Mucosa of rectum (tissue), 2 donors: ENCODE results near the gene EPHB4.
"Not testable (repeated sequence)": the region's sequence is repeated elsewhere in the genome, so short reads cannot be mapped to it uniquely, and the experiment has no call there.

Source experiments
- H3K27ac ChIP-seq, 2 donors: one replicate each; pipeline ENCODE4 v1.7.0; 2013; ENCODE audit warnings: inconsistent platforms in 2 of 2, low read depth in 2 of 2, low read length in 2 of 2
- H3K27me3 ChIP-seq, 2 donors: one replicate each; pipeline ENCODE4 v1.7.0; 2013; ENCODE audit warnings: low read length in 2 of 2; ENCODE audit not compliant: control insufficient read depth in 2 of 2, insufficient read depth in 2 of 2
- H3K36me3 ChIP-seq, 2 donors: one replicate each; pipeline ENCODE4 v1.7.0; 2013; ENCODE audit warnings: low read length in 2 of 2; ENCODE audit not compliant: control insufficient read depth in 2 of 2, insufficient read depth in 2 of 2
- H3K4me1 ChIP-seq, 2 donors: one replicate each; pipeline ENCODE4 v1.7.0; 2013; ENCODE audit warnings: low read length in 2 of 2, mild to moderate bottlenecking in 1 of 2; ENCODE audit not compliant: control insufficient read depth in 2 of 2, insufficient read depth in 2 of 2
- H3K4me3 ChIP-seq, 2 donors: one replicate each; pipeline ENCODE4 v1.7.0; 2013; ENCODE audit warnings: low read length in 2 of 2
- H3K9ac ChIP-seq, 2 donors: one replicate each; pipeline ENCODE4 v1.7.0; 2013; ENCODE audit warnings: low read length in 2 of 2, low read depth in 1 of 2, mild to moderate bottlenecking in 1 of 2
- H3K9me3 ChIP-seq, 2 donors: one replicate each; pipeline ENCODE4 v1.7.0; 2013; ENCODE audit warnings: low read length in 2 of 2; ENCODE audit not compliant: control insufficient read depth in 2 of 2
- donor health status: healthy.
- donor health status: Normal muscosa, but diverticular disease.

The EPHB4 gene

DNA sequence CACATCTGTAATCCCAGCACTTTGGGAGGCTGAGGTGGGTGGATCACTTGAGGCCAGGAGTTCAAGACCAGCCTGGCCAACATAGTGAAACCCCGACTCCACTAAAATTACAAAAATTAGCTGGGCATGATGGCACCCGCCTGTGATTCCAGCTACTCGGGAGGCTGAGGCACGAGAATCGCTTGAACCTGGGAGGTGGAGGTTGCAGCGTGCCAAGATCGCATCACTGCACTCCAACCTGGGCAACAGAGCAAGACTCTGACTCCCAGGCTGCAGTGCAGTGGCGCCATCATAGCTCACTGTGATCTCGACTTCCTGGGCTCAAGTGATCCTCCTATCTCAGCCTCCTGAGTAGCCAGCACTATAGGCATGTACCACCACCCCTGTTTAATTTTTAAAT lies 27.6 kb upstream of the EPHB4 start:
- not testable (repeated sequence) for H3K27me3 ChIP-seq, H3K9ac ChIP-seq, H3K4me3 ChIP-seq, H3K27ac ChIP-seq, H3K9me3 ChIP-seq
- H3K36me3 ChIP-seq: peaks cover 4 to 11% of the 10 kb centered on the region in 2 donors
- peaks cover 11 to 14% of the 10 kb centered on the region in 2 donors for H3K4me1 ChIP-seq

DNA sequence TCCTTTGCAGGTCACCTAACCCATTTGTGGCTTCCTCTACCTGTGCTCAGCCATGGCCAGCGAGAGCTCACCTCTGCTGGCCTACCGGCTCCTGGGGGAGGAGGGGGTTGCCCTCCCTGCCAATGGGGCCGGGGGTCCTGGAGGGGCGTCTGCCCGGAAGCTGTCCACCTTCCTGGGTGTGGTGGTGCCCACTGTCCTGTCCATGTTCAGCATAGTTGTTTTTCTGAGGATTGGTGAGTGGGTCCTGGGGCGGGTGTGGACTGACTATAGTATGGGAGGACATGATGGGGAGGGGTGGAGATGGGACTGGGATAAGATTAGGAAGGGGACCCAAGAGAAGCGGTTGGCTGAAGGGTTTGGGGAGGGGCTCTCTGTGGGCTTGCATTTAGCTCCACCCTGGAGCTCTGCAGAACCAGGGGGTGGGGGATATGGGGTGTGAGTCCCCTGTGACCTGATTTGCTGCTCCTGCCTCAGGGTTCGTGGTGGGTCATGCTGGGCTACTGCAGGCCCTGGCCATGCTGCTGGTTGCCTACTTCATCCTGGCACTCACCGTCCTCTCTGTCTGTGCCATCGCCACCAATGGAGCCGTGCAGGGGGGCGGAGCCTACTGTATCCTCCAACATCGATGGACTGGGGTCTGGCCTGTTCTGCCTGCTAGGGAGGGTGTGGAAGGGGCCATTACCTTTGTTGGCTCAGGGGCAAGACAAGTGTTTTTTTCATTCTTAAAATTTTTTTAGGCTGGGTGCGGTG lies 27.0 kb upstream of the EPHB4 start:
- H3K27me3 ChIP-seq: no peaks in the 10 kb centered on the region
- H3K36me3 ChIP-seq: peaks cover 4 to 8% of the 10 kb centered on the region in 2 donors
- no peak overlapping the region for H3K4me3 ChIP-seq
- no peak overlapping the region for H3K27ac ChIP-seq
- H3K9me3 ChIP-seq: no peaks in the 10 kb centered on the region
- H3K4me1 ChIP-seq: peaks cover 11 to 14% of the 10 kb centered on the region in 2 donors
- H3K9ac ChIP-seq: no peak overlapping the region

DNA sequence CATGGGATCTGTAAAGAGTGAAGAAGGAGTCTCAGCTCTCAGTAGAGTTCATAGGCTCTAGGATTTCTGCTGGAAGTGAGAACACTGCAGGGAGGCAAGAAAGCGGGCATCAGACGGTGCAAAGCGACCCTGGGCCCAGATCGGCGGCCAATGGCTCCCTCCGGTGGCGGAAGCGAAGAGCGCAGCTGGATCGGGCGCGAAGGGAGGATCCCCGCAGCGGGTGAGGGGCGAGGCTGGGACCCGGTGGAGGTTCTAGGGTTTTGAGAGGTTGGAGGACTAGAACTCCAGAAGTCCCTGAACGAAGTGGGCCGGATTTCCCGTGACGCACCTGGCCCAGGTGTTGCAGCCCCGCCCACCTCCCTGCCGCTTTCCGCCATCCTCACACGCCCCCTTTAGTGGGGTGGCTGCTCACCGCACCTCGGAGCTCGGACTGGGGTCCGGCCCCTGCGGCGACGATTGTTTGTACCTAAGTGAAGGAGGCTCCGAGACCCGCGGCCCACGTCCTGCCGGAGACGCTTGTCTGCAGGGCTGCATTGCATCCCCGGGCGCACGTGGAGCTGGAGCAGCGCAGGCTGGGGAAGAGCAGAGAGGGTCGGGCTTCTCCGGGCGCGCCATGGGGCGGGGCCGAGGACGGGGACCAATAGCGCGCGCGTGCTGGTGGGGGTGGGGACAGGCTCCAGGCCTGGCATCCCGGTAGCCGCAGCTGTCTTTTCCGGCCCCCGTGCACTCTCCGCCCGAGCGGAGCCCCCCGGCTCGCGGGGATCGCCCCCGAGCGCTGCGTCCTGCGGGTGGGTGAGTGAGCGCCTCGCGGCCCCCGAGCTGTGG lies 24.9 kb upstream of the EPHB4 start, which contains the start of gene SLC12A9:
SLC12A9 (plus strand) TSS at position 666 of the 825 bp plus-strand sequence. CDS start 1,485 bp downstream, outside the sequence.
- peak within 1 kb of the TSS; percentile 63 to 70 for H3K9ac ChIP-seq
- peak within 1 kb of the TSS; percentile 14 to 32 for H3K27ac ChIP-seq
- no peaks in the 10 kb centered on the region for H3K9me3 ChIP-seq
- H3K4me3 ChIP-seq: peak within 1 kb of the TSS; percentile 81
- H3K27me3 ChIP-seq: no peaks in the 10 kb centered on the region
- H3K36me3 ChIP-seq: peaks cover 4 to 6% of the 10 kb centered on the region in 2 donors
- peaks cover 11 to 14% of the 10 kb centered on the region in 2 donors for H3K4me1 ChIP-seq

DNA sequence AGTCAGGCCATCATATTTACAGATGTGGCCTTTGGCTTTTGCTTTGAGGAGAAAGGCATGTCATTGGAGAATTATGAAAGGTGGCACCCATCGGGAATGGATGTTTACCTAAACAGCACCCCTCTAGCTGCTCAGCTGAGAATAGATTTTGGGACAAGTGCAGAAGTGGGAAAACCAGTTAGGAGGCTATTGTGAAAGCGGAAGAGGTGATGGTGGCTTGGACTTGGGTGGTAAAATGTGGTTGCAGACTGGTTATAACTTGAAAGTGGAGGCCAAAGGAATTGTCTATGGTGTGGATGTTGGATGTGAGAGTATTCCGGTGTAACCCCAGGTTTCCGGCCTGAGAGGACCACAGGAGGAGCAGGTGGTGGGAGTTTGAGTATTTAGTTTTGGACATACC lies 20.0 kb upstream of the EPHB4 start:
- Histone ChIP-seq H3K9me3 (no peaks in the 10 kb centered on the region), H3K36me3 (no peaks in the 10 kb centered on the region), H3K27me3 (no peaks in the 10 kb centered on the region), H3K27ac (no peak overlapping the region), H3K4me3 (no peak overlapping the region), H3K9ac (no peak overlapping the region), H3K4me1 (peaks cover 6 to 9% of the 10 kb centered on the region in 2 donors)

DNA sequence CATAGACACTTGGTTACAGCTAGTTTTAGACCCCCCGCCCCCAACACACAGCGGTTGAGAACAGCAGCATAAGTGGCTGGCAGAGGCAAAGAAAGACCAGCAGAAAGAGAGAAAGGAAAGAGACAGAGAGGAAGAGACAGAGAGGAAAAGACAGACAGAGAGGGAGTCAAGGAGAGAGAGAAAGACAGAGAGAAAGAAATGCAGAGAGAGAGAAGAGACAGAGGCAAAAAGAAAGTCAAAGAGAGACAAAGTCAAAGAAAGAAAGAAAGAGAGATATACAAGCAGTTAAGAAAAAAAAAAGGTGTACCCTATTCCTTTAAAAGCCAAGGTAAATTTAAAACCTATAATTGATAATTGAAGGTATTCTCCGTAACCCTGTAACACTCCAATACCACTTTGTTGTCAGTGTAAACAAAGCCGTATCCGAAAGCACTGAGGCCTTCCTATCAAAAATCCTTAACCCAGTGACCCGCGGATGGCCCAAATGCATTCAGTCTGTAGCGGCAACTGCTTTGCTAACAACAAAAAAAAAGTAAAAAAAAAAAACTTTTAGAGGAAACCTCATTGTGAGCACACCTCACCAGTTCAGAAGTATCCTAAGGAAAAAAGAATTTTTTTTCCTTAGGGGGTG lies 13.3 kb upstream of the EPHB4 start:
- H3K9me3 ChIP-seq: no peaks in the 10 kb centered on the region
- peaks cover 9 to 16% of the 10 kb centered on the region in 2 donors for H3K4me1 ChIP-seq
- H3K27ac ChIP-seq: no peak overlapping the region
- H3K36me3 ChIP-seq: no peaks in the 10 kb centered on the region
- no peaks in the 10 kb centered on the region for H3K27me3 ChIP-seq
- H3K4me3 ChIP-seq: no peak overlapping the region
- no peak overlapping the region for H3K9ac ChIP-seq

DNA sequence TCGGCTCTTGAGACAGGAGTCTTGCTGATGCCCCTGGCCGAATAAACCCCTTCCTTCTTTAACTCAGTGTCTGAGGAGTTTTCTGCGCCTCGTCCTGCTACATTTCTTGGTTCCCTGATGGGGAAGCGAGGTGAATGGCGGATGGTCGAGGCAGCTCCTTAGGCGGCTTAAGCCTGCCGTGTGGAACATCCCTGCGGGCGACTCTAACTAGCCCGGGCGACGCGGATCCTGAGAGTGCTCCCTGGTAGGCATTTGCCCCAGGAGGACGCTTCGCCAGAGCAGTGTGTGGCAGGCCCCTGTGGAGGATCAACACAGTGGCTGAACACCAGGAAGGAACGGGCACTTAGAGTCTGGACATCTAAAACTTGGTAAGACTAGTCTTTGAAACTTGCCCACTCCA lies 12.0 kb upstream of the EPHB4 start:
- Histone ChIP-seq H3K9ac (no peak overlapping the region), H3K4me1 (peaks cover 9 to 16% of the 10 kb centered on the region in 2 donors), H3K27ac (no peak overlapping the region), H3K36me3 (no peaks in the 10 kb centered on the region), H3K9me3 (no peaks in the 10 kb centered on the region), H3K4me3 (no peak overlapping the region), H3K27me3 (no peaks in the 10 kb centered on the region)

DNA sequence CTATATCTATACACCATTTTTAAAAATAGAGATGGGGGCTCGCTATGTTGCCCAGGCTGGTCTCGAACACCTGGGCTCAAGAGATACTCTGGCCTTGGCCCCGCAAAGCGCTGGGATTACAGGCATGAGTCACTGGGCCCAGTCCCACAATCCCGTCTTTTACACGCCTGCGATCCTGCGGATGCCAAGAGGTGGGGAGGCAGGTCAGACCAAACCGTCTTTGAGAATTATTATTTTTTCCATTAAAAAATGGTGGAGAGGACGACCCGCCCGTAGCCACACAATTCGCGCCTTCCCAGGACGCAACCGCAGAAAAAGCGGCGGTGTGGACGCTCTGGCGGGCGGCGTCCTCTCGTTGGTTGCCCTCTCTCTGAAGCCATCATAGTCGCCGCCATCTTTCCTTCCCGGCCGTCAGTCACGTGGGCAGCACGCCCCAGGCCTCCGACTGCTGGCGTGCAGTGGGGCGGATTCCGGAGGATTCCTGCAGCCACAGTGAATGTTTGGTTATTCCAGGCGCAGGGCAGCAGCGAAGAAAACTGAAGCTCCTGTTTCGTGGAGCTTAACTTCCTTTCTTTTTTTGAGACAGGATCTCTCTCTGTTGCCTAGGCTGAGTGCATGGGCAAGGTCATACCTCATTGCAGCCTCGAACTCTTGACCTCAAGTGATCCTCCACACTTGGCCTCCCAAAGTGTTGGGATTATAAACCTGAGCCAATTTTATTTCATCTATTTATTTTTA lies 9.9 kb upstream of the EPHB4 start:
- H3K36me3 ChIP-seq: no peaks in the 10 kb centered on the region
- H3K9ac ChIP-seq: peak overlapping the region; percentile 54 to 68
- no peaks in the 10 kb centered on the region for H3K27me3 ChIP-seq
- peaks cover 9 to 16% of the 10 kb centered on the region in 2 donors for H3K4me1 ChIP-seq
- peak overlapping the region; percentile 89 for H3K27ac ChIP-seq
- peak overlapping the region; percentile 56 to 71 for H3K4me3 ChIP-seq
- no peaks in the 10 kb centered on the region for H3K9me3 ChIP-seq

DNA sequence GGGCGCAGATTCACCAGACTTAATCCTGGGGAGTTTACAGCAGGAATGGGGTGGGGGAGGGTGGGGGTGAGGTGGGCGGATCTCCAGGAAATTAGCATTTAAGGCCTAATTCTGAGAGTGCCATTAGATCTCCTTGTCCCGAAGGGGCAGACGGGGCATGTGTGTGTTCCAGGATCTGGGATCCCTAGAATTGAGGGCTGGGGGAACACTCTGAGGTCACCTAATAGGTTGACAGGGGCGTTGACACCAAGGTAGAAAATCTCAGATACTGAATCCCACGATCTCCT lies 9.4 kb upstream of the EPHB4 start:
- no peaks in the 10 kb centered on the region for H3K27me3 ChIP-seq
- no peaks in the 10 kb centered on the region for H3K36me3 ChIP-seq
- peak overlapping the region; percentile 54 to 68 for H3K9ac ChIP-seq
- H3K4me3 ChIP-seq: peak overlapping the region; percentile 56 to 71
- H3K9me3 ChIP-seq: no peaks in the 10 kb centered on the region
- H3K4me1 ChIP-seq: peaks cover 12 to 16% of the 10 kb centered on the region in 2 donors
- peak overlapping the region; percentile 89 for H3K27ac ChIP-seq

DNA sequence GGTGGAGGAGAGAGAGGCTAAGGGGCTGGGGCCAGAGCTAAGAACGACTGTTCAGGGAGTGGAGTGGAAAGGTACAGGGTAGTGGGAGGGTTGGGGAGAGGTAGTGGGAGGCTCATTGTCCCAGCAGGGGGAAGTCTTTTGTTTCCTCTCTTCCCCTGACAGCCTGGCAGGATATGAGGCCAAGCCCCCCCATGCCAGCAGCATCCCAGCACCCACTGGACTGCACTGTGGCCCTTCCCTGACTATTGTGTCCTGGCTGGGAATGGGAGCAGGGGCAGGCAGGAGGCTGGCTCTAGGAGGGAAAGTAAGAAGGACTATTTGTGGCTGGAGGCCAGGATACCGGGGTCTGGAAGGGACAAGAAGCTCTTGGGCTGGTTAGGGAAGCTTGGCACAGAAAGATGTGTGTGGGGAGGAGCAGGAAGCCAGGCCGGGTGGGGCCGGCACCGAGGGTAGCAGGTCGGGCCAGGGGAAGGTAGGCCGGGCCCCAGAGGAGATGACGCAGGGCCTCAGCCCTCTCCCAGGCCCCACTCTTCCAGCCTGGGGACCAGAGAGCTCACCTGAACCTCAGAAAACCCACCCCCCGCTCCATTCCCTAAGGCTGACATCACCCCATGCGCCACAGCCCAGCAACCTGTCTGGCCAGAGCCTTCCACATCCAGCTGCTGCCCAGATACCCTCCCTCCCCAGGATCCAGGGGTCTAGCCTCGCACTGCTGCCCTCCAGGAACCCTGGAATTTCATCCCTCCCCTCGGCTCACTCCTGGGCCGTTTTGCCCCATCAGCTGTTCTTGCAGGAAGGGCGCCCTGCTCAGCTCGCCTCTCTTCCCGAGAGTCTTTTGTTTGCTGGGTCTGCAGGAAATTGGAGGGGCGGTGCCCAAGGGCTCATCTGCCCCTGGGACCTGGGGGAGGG lies 8.8 kb upstream of the EPHB4 start:
- Histone ChIP-seq H3K36me3 (no peaks in the 10 kb centered on the region), H3K4me1 (peaks cover 12 to 16% of the 10 kb centered on the region in 2 donors), H3K27ac (peak overlapping the region; percentile 89), H3K9ac (peak overlapping the region; percentile 56 to 74), H3K27me3 (no peaks in the 10 kb centered on the region), H3K9me3 (no peaks in the 10 kb centered on the region), H3K4me3 (peak overlapping the region in 1 of 2 donors; percentile 22)
